Tibial nerve (tissue), 4 donors: ENCODE data around the gene PNPLA6. TPM values are rescaled to one million over a fixed set of nuclear protein-coding genes. Genes with fewer than 3 reads are reported as not detected.
A peak's percentile ranks its signal among the peaks of the same experiment; 100 is the strongest.

Experiments
- DNase-seq, 2 donors: peaks; one replicate each; pipeline ENCODE4 v3.0.0-alpha.2; 2019; ENCODE audit warnings: low spot score in 2 of 2
- H3K27ac ChIP-seq, 4 donors: fragments of 200-600 bp; sonication (generic) in 3 of 4; one replicate each; pipeline ENCODE4 v1.5.1; 2017 to 2019; ENCODE audit warnings: mild to moderate bottlenecking in 1 of 4
- H3K27me3 ChIP-seq, 2 donors: fragments of 200-600 bp; sonication (generic) in 1 of 2; one replicate each; pipeline versions ENCODE4 v1.5.1 to v1.6.0; 2017 to 2019
- H3K36me3 ChIP-seq, 3 donors: fragments of 200-600 bp; sonication (generic); one replicate each; pipeline ENCODE4 v1.5.1; 2018 to 2019
- H3K4me1 ChIP-seq, 4 donors: fragments of 200-600 bp; sonication (generic) in 3 of 4; one replicate each; pipeline ENCODE4 v1.5.1; 2017 to 2019
- H3K4me3 ChIP-seq, 4 donors: fragments of 200-600 bp; sonication (generic) in 3 of 4; one replicate each; pipeline ENCODE4 v1.5.1; 2017 to 2019; ENCODE audit warnings: mild to moderate bottlenecking in 1 of 4, moderate library complexity in 1 of 4
- H3K9me3 ChIP-seq, 4 donors: fragments of 200-600 bp; sonication (generic) in 3 of 4; one replicate each; pipeline ENCODE4 v1.5.1; 2017 to 2019
- EP300 ChIP-seq, 2 donors: sonication (generic); formaldehyde crosslinking; IDR thresholded peaks; one replicate each; pipeline ENCODE4 v1.6.1; 2017; ENCODE audit warnings: antibody characterized with exemption in 2 of 2, mild to moderate bottlenecking in 1 of 2
- POLR2A ChIP-seq, 2 donors: fragments of 450-650 bp; IDR thresholded peaks; one replicate each; pipeline ENCODE4 v1.6.1; 2017; ENCODE audit warnings: antibody characterized with exemption in 2 of 2, mild to moderate bottlenecking in 2 of 2, moderate library complexity in 2 of 2
- WGBS, 2 donors: methylation state at CpG; one replicate each; pipeline ENCODE4 v1.1.5; 2018; 5-methylcytosine and 5-hydroxymethylcytosine counted together
- total RNA-seq, 4 donors: library from RNA; depleted of rRNA; stranded (reverse); fragments of >200 nt; gene quantifications; one replicate each; pipeline ENCODE4 v1.1.0, GENCODE V29; 2016
- TF ChIP-seq, protein P1 (sequence below), 5 experiments: fragments of 200-600 bp in 3 of 5; fragments of 450-650 bp in 2 of 5; sonication (generic) in 3 of 5; IDR thresholded peaks; one replicate each; pipeline ENCODE4 v1.5.1; 2016 to 2019; ENCODE audit warnings: antibody characterized with exemption in 5 of 5, mild to moderate bottlenecking in 3 of 5, moderate library complexity in 2 of 5

PNPLA6 gene
- total RNA-seq = 100 to 1,000 TPM in 1 of 4 donors, 10 to 100 TPM in 3; 66.3 to 138 (median 68.3) TPM

DNA sequence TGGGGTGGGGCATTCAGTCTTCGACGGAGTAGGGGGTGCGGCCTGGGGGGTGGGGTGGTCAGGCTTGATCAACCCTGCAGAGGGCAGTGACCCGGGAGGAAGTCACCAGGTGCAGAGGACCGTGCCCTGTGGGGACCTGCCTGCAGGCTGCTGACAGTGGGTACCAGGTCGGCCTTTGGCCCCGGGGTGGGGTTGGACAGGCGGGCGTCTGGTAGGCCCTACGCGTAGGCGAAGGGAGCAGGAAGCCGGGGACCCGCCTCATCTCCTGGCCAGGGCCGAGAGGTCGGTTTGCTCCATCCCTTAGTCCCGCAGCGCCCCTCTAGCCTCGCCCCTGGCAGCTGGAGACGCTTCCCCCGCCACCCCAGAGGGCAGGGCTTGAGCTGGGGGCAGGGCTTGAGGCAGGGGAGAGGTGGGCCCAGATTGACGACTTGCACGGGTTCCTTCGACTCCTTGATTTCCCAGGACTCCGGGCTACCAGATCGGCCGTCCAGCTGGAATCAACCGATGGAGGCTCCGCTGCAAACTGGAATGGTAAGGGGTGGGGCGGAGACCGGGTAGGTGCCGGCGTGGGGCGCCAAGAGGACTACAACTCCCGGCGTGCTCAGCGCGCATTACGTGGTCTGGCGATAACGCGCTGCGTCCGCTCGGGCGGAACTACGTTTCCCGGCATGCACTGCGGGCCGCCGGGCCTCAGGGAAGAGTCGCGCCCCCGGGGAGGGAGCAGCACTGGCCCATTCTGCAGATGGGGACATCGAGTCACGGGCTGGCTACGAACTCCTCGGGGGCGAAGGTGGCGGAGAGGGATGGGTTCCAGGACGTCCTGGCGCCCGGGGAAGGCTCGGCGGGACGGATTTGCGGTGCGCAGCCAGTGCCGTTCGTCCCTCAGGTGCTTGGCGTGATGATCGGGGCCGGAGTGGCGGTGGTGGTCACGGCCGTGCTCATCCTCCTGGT lies at the start of gene PNPLA6:
PNPLA6 (plus strand) TSS at position 671 of the 951 bp plus-strand sequence; CDS start at position 743, 72 bp downstream.
- Histone ChIP-seq H3K4me3 (peak within 1 kb of the TSS; percentile 64 to 92 (median 82)), H3K4me1 (peaks cover 0 to 18% (median 7%) of the 10 kb centered on the region in 4 donors), H3K27me3 (no peaks in the 10 kb centered on the region), H3K36me3 (peaks cover 0 to 59% (median 11%) of the 10 kb centered on the region in 3 donors), H3K27ac (peak within 1 kb of the TSS; percentile 80 to 98 (median 92)), H3K9me3 (no peaks in the 10 kb centered on the region)
- peak; percentile 90 to 95 for DNase-seq
- peak; percentile 95 to 96 for TF ChIP-seq EP300 (IDR thresholded peaks at IDR 0.05)
- TF ChIP-seq, protein P1, sequence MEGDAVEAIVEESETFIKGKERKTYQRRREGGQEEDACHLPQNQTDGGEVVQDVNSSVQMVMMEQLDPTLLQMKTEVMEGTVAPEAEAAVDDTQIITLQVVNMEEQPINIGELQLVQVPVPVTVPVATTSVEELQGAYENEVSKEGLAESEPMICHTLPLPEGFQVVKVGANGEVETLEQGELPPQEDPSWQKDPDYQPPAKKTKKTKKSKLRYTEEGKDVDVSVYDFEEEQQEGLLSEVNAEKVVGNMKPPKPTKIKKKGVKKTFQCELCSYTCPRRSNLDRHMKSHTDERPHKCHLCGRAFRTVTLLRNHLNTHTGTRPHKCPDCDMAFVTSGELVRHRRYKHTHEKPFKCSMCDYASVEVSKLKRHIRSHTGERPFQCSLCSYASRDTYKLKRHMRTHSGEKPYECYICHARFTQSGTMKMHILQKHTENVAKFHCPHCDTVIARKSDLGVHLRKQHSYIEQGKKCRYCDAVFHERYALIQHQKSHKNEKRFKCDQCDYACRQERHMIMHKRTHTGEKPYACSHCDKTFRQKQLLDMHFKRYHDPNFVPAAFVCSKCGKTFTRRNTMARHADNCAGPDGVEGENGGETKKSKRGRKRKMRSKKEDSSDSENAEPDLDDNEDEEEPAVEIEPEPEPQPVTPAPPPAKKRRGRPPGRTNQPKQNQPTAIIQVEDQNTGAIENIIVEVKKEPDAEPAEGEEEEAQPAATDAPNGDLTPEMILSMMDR (IDR thresholded peaks at IDR 0.05) = no peak
- peak; percentile 57 to 77 for TF ChIP-seq POLR2A (IDR thresholded peaks at IDR 0.05)
- WGBS, 2 donors = 0 to 1% methylated on average over 31 to 65 of the region's 76 CpGs

DNA sequence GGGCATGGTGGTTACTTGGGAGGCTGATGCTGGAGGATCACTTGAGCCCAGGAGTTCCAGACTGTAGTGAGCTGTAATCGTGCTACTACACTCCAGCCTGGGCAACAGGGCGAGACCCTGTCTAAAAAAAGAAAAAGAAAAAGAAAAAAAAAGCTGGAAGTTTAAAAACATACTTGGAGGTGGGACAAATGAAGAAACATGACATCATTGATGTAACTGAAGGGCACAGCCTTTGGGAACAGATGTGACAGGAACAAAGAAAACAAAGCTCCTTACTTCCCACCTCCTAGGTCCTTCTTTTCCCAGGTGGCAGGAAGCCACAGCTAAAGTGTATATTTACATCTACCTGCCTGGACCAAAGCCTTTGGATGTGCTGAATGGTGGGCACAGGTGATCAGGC lies 48.6 kb upstream of the PNPLA6 start:
- Histone ChIP-seq H3K4me1 (peaks cover 0 to 26% (median 4%) of the 10 kb centered on the region in 4 donors), H3K27ac (no peak overlapping the region), H3K4me3 (no peak overlapping the region), H3K27me3 (no peaks in the 10 kb centered on the region), H3K36me3 (peaks cover 0 to 20% (median 0%) of the 10 kb centered on the region in 3 donors), H3K9me3 (no peaks in the 10 kb centered on the region)
- 76 to 77% methylated on average over 2 of the region's 2 CpGs for WGBS, 2 donors
- TF ChIP-seq EP300 (IDR thresholded peaks at IDR 0.05) = no peak
- TF ChIP-seq POLR2A (IDR thresholded peaks at IDR 0.05) = no peak
- TF ChIP-seq, protein P1 (IDR thresholded peaks at IDR 0.05) = no peak
- DNase-seq = no peak

DNA sequence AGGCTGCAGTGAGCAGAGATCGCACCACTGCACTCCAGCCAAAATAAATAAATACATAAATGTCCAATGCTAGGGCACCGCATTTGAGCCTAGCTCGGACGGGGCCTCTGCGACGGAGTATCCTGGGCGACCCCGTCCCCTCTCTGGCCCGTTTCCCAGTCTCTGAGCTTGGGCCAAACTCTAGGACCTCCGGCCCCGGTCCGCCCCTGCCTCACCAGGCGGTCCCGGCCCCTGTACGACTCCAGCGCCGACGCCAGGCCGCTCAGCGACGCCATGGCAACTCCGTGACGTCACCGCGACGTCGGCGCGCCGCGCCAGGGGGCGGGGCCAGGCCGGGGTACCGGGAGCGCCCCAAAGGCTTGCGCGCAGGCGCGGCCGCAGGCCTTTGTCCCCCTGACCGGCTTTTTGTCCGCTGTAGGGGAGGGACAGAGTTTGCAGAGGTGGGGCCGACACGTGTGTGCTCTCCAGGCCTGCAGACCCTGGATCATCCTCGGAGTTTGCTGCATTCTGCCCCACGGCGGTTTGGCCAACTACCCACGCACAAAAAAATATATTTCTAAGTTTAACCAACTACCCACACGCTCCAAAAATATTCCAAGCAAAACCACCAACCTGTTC lies 46.7 kb upstream of the PNPLA6 start, which contains the start of gene PEX11G:
PEX11G (minus strand) TSS at position 300 of the 618 bp plus-strand sequence; CDS start at position 275, 25 bp downstream.
- Histone ChIP-seq H3K36me3 (peaks cover 0 to 17% (median 0%) of the 10 kb centered on the region in 3 donors), H3K4me1 (peaks cover 0 to 19% (median 6%) of the 10 kb centered on the region in 4 donors), H3K9me3 (no peaks in the 10 kb centered on the region), H3K27ac (peak within 1 kb of the TSS; percentile 74 to 97 (median 92)), H3K27me3 (no peaks in the 10 kb centered on the region), H3K4me3 (peak within 1 kb of the TSS; percentile 50 to 76 (median 66))
- peak; percentile 64 to 79 for TF ChIP-seq POLR2A (IDR thresholded peaks at IDR 0.05)
- peak; percentile 32 to 86 for TF ChIP-seq EP300 (IDR thresholded peaks at IDR 0.05)
- TF ChIP-seq, protein P1 (IDR thresholded peaks at IDR 0.05) = peak in 2 of 5 experiments; percentile 22 to 41
- 1% methylated on average over 20 to 47 of the region's 49 CpGs for WGBS, 2 donors
- DNase-seq = peak; percentile 75 to 86

DNA sequence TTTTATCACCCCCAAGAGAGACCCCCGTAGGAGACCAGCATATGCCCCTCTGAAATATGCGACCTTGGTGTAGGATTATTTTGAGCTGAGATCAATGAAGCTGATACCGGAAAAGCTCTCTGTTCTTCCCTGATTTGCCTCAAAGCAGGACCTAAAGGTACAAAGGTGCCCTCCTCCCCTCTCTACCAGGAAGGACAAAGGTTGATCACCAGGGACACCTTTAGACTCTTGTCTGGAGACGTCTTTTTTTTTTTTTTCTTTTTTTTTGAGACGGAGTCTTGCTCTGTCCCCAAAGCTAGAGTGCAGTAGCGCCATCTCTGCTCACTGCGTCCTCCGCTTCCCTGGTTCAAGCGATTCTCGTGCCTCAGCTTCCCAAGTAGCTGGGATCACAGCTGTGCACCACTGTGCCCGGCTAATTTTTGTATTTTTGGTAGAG lies 45.9 kb upstream of the PNPLA6 start:
- TF ChIP-seq, protein P1 (IDR thresholded peaks at IDR 0.05) = no peak
- TF ChIP-seq POLR2A (IDR thresholded peaks at IDR 0.05) (no peak), EP300 (IDR thresholded peaks at IDR 0.05) (no peak)
- Histone ChIP-seq H3K27ac (peak overlapping the region in 3 of 4 donors; percentile 88 to 97 (median 95)), H3K4me3 (peak overlapping the region in 2 of 4 donors; percentile 63 to 76), H3K36me3 (peaks cover 0 to 17% (median 0%) of the 10 kb centered on the region in 3 donors), H3K4me1 (peaks cover 0 to 27% (median 10%) of the 10 kb centered on the region in 4 donors), H3K27me3 (no peaks in the 10 kb centered on the region), H3K9me3 (no peaks in the 10 kb centered on the region)
- DNase-seq = no peak
- WGBS, 2 donors = 79 to 81% methylated on average over 11 of the region's 11 CpGs
